Ishikawa (cell line): ENCODE results near the gene PTPMT1.

Experiments
- CEBPB ChIP-seq: IDR thresholded peaks from 2 replicates; pipeline ENCODE4 v1.6.1; 2012
- CREB1 ChIP-seq: IDR thresholded peaks from 2 replicates; pipeline ENCODE4 v1.6.1; 2012; ENCODE audit warnings: low read depth
- EGR1 ChIP-seq: IDR thresholded peaks from 2 replicates; pipeline ENCODE4 v1.6.1; 2012
- EP300 ChIP-seq: IDR thresholded peaks from 2 replicates; pipeline ENCODE4 v1.6.1; 2012; ENCODE audit warnings: borderline replicate concordance
- FOXM1 ChIP-seq: IDR thresholded peaks from 2 replicates; pipeline ENCODE4 v1.6.1; 2012; ENCODE audit warnings: low read depth, borderline replicate concordance
- NFIC ChIP-seq: IDR thresholded peaks from 2 replicates; pipeline ENCODE4 v1.6.1; 2012
- RAD21 ChIP-seq: IDR thresholded peaks from 2 replicates; pipeline ENCODE4 v1.6.1; 2012; ENCODE audit warnings: low read depth
- REST ChIP-seq: IDR thresholded peaks from 2 replicates; pipeline ENCODE4 v1.6.1; 2012; ENCODE audit warnings: low read depth, mild to moderate bottlenecking
- TAF1 ChIP-seq: IDR thresholded peaks from 2 replicates; pipeline ENCODE4 v1.6.1; 2012; ENCODE audit warnings: low read depth, mild to moderate bottlenecking
- TCF12 ChIP-seq: IDR thresholded peaks from 2 replicates; pipeline ENCODE4 v1.6.1; 2012; ENCODE audit warnings: low read depth
- TEAD4 ChIP-seq: IDR thresholded peaks from 2 replicates; pipeline ENCODE4 v1.6.1; 2012
- YY1 ChIP-seq: IDR thresholded peaks from 2 replicates; pipeline ENCODE4 v1.6.1; 2012; ENCODE audit warnings: low read depth
- ZBTB7A ChIP-seq: IDR thresholded peaks from 2 replicates; pipeline ENCODE4 v1.6.1; 2012; ENCODE audit warnings: low read depth
- TF ChIP-seq, protein P1 (sequence below): IDR thresholded peaks from 2 replicates; pipeline ENCODE4 v1.6.1; 2012
- TF ChIP-seq, protein P2 (sequence below): IDR thresholded peaks from 2 replicates; pipeline ENCODE4 v1.6.1; 2012

PTPMT1 gene

DNA sequence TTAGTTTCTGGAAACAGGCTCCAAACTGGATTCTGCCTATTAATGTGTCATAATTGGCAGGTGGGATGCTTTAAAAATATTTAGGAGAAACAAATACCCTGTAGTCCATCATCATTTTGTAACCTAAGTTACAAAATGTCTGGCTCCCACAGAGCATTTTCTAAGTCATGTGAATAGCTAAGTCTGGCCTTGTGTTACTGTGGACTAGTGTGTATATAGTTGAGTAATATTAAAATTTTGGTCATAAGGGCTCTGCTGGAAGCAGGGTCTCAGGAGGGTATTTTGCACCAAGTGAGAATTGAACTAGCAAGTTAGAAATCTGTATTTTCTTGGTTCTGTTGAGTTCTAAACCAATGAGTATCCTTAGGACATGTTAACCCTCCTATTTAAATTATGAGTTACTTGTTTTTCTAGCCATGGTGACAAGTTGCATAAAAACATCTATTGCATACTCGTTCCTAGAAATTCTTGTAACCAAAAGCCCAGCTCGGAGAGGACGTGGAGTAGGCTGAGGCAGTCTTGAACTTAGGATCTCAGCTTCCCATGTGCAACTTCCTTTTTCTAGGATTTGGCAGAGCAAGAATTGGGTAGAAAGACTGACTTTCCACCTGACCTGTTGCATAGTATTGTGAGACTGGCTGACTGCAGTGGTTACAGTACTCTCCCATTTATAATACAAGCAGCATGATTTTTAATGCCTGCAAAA lies 5.4 kb downstream of the PTPMT1 start:
- TF ChIP-seq TEAD4, result no peak
- TF ChIP-seq ZBTB7A, result no peak

DNA sequence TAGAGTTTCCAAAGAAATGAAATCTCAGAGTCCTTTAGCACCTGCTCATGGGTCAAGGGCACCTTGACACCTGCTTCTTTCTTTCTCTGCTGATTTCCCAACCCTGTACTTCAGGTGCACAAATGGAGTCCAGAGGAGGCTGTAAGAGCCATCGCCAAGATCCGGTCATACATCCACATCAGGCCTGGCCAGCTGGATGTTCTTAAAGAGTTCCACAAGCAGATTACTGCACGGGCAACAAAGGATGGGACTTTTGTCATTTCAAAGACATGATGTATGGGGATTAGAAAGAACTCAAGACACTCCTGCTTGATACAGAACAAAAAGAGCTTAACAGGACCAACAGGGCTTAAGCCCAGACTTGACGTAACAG lies 5.9 kb downstream of the PTPMT1 start:
- no peak for TF ChIP-seq NFIC
- TF ChIP-seq, protein P1, sequence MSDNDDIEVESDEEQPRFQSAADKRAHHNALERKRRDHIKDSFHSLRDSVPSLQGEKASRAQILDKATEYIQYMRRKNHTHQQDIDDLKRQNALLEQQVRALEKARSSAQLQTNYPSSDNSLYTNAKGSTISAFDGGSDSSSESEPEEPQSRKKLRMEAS, result no peak
- no peak for TF ChIP-seq TEAD4
- TF ChIP-seq ZBTB7A, result no peak
- TF ChIP-seq RAD21, result no peak
- TF ChIP-seq EP300, result no peak
- TF ChIP-seq CREB1, result no peak
- no peak for TF ChIP-seq CEBPB
- TF ChIP-seq FOXM1, result no peak
- TF ChIP-seq EGR1, result no peak
- no peak for TF ChIP-seq YY1
- TF ChIP-seq, protein P2, sequence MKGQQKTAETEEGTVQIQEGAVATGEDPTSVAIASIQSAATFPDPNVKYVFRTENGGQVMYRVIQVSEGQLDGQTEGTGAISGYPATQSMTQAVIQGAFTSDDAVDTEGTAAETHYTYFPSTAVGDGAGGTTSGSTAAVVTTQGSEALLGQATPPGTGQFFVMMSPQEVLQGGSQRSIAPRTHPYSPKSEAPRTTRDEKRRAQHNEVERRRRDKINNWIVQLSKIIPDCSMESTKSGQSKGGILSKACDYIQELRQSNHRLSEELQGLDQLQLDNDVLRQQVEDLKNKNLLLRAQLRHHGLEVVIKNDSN, result no peak
- no peak for TF ChIP-seq TAF1
- TF ChIP-seq REST, result no peak
- TF ChIP-seq TCF12, result no peak

DNA sequence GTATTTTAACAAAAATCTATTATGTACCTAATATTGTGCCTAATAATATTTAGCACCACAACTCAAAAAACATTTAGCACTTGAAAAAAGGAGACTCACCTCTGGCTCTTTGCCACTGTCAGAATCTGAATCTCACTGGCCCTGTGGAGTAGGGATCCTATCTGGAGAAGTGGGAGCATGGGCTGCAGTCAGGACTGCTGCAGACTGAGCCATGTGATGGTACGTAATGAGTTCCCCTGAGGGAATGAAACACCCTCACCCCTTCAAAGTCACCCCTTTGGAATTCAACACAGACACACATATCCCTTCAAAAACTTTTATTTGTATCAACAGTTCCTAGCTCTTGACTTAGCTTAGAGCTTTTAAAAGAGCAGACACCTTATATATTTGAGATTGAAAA lies 6.5 kb downstream of the PTPMT1 start:
- TF ChIP-seq, protein P1, result no peak
- TF ChIP-seq EGR1 (no peak), REST (no peak), EP300 (no peak), ZBTB7A (no peak)

GRCh38 chr11:47572715-47573255 lies 7.4 kb downstream of the PTPMT1 start:
- TF ChIP-seq, protein P2, result no peak
- TF ChIP-seq, protein P1, result no peak
- TF ChIP-seq ZBTB7A (no peak), TCF12 (no peak)

DNA sequence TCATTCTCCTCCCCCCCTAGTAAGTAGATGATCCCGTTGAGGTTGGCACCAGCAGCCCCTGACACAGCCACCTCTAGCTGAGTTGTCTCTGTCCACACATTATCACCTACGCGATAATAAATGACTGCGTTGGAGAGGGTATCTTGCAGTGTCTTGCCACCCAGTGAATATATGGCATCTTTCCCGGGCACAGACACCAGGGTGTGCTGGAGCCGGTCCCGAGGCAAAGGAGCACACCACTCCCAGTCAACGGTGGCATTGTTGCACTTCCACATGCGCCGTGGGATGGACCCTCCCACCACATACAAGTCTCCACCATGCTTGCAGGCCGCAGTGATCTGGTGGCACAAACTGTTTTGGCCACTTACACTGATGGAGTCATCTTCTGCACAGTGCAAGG lies 7.9 kb downstream of the PTPMT1 start:
- TF ChIP-seq TEAD4, result no peak

- TF ChIP-seq NFIC, result no peak
- no peak for TF ChIP-seq FOXM1
Observed at GRCh38 chr11:47577460-47578041, 12.2 kb downstream of the PTPMT1 start.
